Testis (tissue), 3 donors: ENCODE results near the gene PRF1. TPM values are rescaled to one million over a fixed set of nuclear protein-coding genes. Genes with fewer than 3 reads are reported as not detected.

Source experiments
- DNase-seq: peaks from one replicate; pipeline ENCODE4 v3.0.0-alpha.2; 2019
- H3K27ac ChIP-seq, 2 donors: fragments of 200-600 bp; sonication (generic); one replicate each; pipeline ENCODE4 v1.5.1; 2019
- H3K27me3 ChIP-seq: fragments of 200-600 bp; sonication (generic); one replicate; pipeline ENCODE4 v1.5.1; 2019
- H3K36me3 ChIP-seq: fragments of 200-600 bp; sonication (generic); one replicate; pipeline ENCODE4 v1.5.1; 2017; ENCODE audit warnings: low read depth; ENCODE audit errors: missing control alignments
- H3K4me1 ChIP-seq: fragments of 200-600 bp; sonication (generic); one replicate; pipeline ENCODE4 v1.5.1; 2019
- H3K4me3 ChIP-seq, 2 donors: fragments of 200-600 bp; sonication (generic); one replicate each; pipeline ENCODE4 v1.5.1; 2017 to 2019
- H3K9me3 ChIP-seq: fragments of 200-600 bp; sonication (generic); one replicate; pipeline ENCODE4 v1.5.1; 2017
- POLR2A ChIP-seq: fragments of 450-650 bp; IDR thresholded peaks from one replicate; pipeline ENCODE4 v1.6.1; 2017; ENCODE audit warnings: antibody characterized with exemption, mild to moderate bottlenecking, moderate library complexity
- WGBS, 2 donors: methylation state at CpG; one replicate each; pipeline ENCODE4 v1.1.5; 2018; 5-methylcytosine and 5-hydroxymethylcytosine counted together
- intact Hi-C: fragments of 100-400 bp; cut with DNase I; formaldehyde crosslinking; loops from one replicate; pipeline ENCODE4 v1.15.1; 2023; ENCODE audit warnings: low total_unique reads
- polyA plus RNA-seq: library from polyadenylated mRNA; stranded (reverse); fragments of 350-450 nt; fragmentation: Illumina TruSeq; extraction: RNeasy Lipid Tissue Mini Kit (QIAGEN cat#74804); gene quantifications from one replicate; pipeline ENCODE4 v1.2.3, GENCODE V29; 2014; ENCODE audit warnings: low read depth, low replicate concordance; ENCODE audit not compliant: insufficient read depth
- total RNA-seq, 2 donors: library from RNA; depleted of rRNA; stranded (reverse); fragments of >200 nt; gene quantifications; one replicate each; pipeline ENCODE4 v1.2.3, GENCODE V29; 2016
- TF ChIP-seq, protein P1 (sequence below), 3 experiments: fragments of 450-650 bp in 2 of 3; fragments of 200-600 bp in 1 of 3; sonication (generic) in 1 of 3; IDR thresholded peaks; one replicate each; pipeline ENCODE4 v1.5.1; 2016 to 2019; ENCODE audit warnings: antibody characterized with exemption in 3 of 3, mild to moderate bottlenecking in 2 of 3, moderate library complexity in 1 of 3

The PRF1 gene
- total and polyA plus RNA-seq, 3 donors from 2014 or later = 0.55 to 2.2 (median 1.8) TPM

GRCh38 chr10:70550459-70550858 lies 52.1 kb downstream of the PRF1 start:
- no peaks in the 10 kb centered on the region for H3K36me3 ChIP-seq
- intact Hi-C loops = loop anchor here (5.0 kb wide), 1 partner anchor 207 kb away; no protein-coding TSS in a partner anchor

DNA sequence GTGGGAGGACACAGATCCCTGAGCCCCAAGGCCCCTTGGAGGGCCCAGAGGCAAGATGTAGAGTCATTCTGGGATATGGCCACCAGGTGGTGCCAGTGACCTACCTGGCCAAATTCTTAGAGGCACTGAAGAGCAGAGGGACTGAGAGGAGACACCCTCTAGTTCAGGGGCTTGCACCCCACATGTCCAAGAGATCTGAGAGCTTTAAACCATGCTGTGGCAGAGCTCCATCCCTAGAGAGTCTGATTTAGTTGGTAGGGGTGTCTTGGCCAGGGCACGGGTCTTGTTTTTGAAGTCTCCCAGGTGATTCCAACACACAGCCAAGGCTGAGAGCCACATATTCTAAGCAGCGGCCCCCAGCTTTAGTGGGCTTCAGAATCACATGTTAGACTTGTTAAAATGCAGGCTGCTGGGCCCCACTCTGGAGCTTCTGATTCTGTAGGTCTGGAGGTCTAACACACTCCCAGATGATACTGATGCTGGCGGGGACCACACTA lies 52.5 kb downstream of the PRF1 start:
- intact Hi-C loops = loop anchor here (5.0 to 10.0 kb wide), 3 partner anchors 85 to 335 kb away; partner anchors contain the start of gene PCBD1
- peak; percentile 81 for DNase-seq
- TF ChIP-seq, protein P1, sequence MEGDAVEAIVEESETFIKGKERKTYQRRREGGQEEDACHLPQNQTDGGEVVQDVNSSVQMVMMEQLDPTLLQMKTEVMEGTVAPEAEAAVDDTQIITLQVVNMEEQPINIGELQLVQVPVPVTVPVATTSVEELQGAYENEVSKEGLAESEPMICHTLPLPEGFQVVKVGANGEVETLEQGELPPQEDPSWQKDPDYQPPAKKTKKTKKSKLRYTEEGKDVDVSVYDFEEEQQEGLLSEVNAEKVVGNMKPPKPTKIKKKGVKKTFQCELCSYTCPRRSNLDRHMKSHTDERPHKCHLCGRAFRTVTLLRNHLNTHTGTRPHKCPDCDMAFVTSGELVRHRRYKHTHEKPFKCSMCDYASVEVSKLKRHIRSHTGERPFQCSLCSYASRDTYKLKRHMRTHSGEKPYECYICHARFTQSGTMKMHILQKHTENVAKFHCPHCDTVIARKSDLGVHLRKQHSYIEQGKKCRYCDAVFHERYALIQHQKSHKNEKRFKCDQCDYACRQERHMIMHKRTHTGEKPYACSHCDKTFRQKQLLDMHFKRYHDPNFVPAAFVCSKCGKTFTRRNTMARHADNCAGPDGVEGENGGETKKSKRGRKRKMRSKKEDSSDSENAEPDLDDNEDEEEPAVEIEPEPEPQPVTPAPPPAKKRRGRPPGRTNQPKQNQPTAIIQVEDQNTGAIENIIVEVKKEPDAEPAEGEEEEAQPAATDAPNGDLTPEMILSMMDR (IDR thresholded peaks at IDR 0.05) = peak; percentile 71 to 94 (median 89)
- TF ChIP-seq POLR2A = no peak
- Histone ChIP-seq H3K4me1 (peaks cover 4% of the 10 kb centered on the region), H3K27me3 (no peaks in the 10 kb centered on the region), H3K36me3 (no peaks in the 10 kb centered on the region), H3K27ac (no peak overlapping the region), H3K9me3 (no peaks in the 10 kb centered on the region), H3K4me3 (no peak overlapping the region)
- 93 to 95% methylated on average over 3 of the region's 3 CpGs for WGBS, 2 donors

More at GRCh38 chr10:70550459-70550858, 52.1 kb downstream of the PRF1 start:
- Histone ChIP-seq H3K27me3 (no peaks in the 10 kb centered on the region), H3K4me3 (no peak overlapping the region), H3K4me1 (peaks cover 4% of the 10 kb centered on the region), H3K27ac (no peak overlapping the region), H3K9me3 (no peaks in the 10 kb centered on the region)
- WGBS, 2 donors = 87 to 91% methylated on average over 6 of the region's 6 CpGs
- no peak for TF ChIP-seq POLR2A
- TF ChIP-seq, protein P1 (IDR thresholded peaks at IDR 0.05) = no peak
- no peak for DNase-seq

GRCh38 chr10:70549351-70549961 lies 53.1 kb downstream of the PRF1 start:
- TF ChIP-seq POLR2A = no peak
- TF ChIP-seq, protein P1 (IDR thresholded peaks at IDR 0.05) = no peak
- H3K4me1 ChIP-seq = peaks cover 4% of the 10 kb centered on the region
- intact Hi-C loops = loop anchor here (10.0 kb wide), 2 partner anchors 85 to 335 kb away; partner anchors contain the start of gene PCBD1
- H3K36me3 ChIP-seq = no peaks in the 10 kb centered on the region
- H3K4me3 ChIP-seq = no peak overlapping the region
- H3K27ac ChIP-seq = no peak overlapping the region
- H3K9me3 ChIP-seq = no peaks in the 10 kb centered on the region
- no peaks in the 10 kb centered on the region for H3K27me3 ChIP-seq
- DNase-seq = no peak
- WGBS, 2 donors = 86 to 92% methylated on average over 10 to 12 of the region's 12 CpGs

Other genes starting within 250 kb of the PRF1 start
- 10 to 100 TPM; 14.8 to 21.6 TPM for gene LRRC20, start 220.1 kb downstream of the PRF1 start, total RNA-seq
- 30.8 TPM for gene LRRC20, start 220.1 kb downstream of the PRF1 start, polyA plus RNA-seq
- gene EIF4EBP2, start 198.6 kb downstream of the PRF1 start, total RNA-seq = 10 to 100 TPM; 50.7 to 50.8 TPM
- 41.2 TPM for gene EIF4EBP2, start 198.6 kb downstream of the PRF1 start, polyA plus RNA-seq
- gene NODAL, start 161.1 kb downstream of the PRF1 start, total RNA-seq = 1 to 10 TPM in 1 of 2 donors, under 1 TPM in 1; 0.43 to 3.0 TPM
- gene NODAL, start 161.1 kb downstream of the PRF1 start, polyA plus RNA-seq = 5.2 TPM
- gene PALD1, start 124.0 kb downstream of the PRF1 start, total RNA-seq = 10 to 100 TPM in 1 of 2 donors, 1 to 10 TPM in 1; 8.3 to 13.3 TPM
- 6.3 TPM for gene PALD1, start 124.0 kb downstream of the PRF1 start, polyA plus RNA-seq
- gene ADAMTS14, start 69.8 kb upstream of the PRF1 start, total RNA-seq = under 1 TPM; 0.63 to 0.93 TPM
- 0.90 TPM for gene ADAMTS14, start 69.8 kb upstream of the PRF1 start, polyA plus RNA-seq
- gene TBATA, start 182.6 kb upstream of the PRF1 start, total RNA-seq = 10 to 100 TPM in 1 of 2 donors, 1 to 10 TPM in 1; 8.4 to 19.1 TPM
- 34.6 TPM for gene TBATA, start 182.6 kb upstream of the PRF1 start, polyA plus RNA-seq
- gene SGPL1, start 213.2 kb upstream of the PRF1 start, total RNA-seq = 10 to 100 TPM; 64.2 to 70.1 TPM
- 38.5 TPM for gene SGPL1, start 213.2 kb upstream of the PRF1 start, polyA plus RNA-seq